Activated CD4-positive, alpha-beta T cell treated with anti-CD3 and anti-CD28 coated beads, Interleukin-2, amount 10 ng/mL, durations not matched to agents 7 days and 5 days (primary cell): ENCODE data around the gene CLNK. TPM values are rescaled to one million over a fixed set of nuclear protein-coding genes. Genes with fewer than 3 reads are reported as not detected.

Experiments
- CTCF ChIA-PET: fragments of 350-600 bp; sonication (Branson Sonifier 250); formaldehyde crosslinking; loops from one replicate; lab custom pipeline; 2021; ENCODE audit warnings: antibody characterized with exemption; lab: Charles Lee
- POLR2A ChIA-PET: fragments of 350-600 bp; sonication (Branson Sonifier 250); formaldehyde crosslinking; loops from one replicate; lab custom pipeline; 2021; ENCODE audit warnings: antibody characterized with exemption; lab: Charles Lee
- DNase-seq: peaks from one replicate; pipeline ENCODE4 v3.0.0-alpha.2; 2020
- H3K27ac Mint-ChIP-seq: one replicate; pipeline ENCODE4 v1.8.0; 2021; ENCODE audit warnings: mild to moderate bottlenecking, moderate library complexity, mixed read lengths
- H3K27me3 Mint-ChIP-seq: one replicate; pipeline ENCODE4 v1.8.0; 2021; ENCODE audit warnings: mixed read lengths
- H3K36me3 Mint-ChIP-seq: one replicate; pipeline ENCODE4 v1.8.0; 2021; ENCODE audit warnings: low read depth, mixed read lengths
- H3K4me1 Mint-ChIP-seq: one replicate; pipeline ENCODE4 v1.8.0; 2021; ENCODE audit warnings: mixed read lengths
- H3K4me3 Mint-ChIP-seq: one replicate; pipeline ENCODE4 v1.8.0; 2021; ENCODE audit warnings: mild to moderate bottlenecking, moderate library complexity, mixed read lengths
- H3K9me3 Mint-ChIP-seq: one replicate; pipeline ENCODE4 v1.8.0; 2021; ENCODE audit warnings: mixed read lengths
- total RNA-seq, 2 experiments: library from RNA; stranded (reverse); gene quantifications; one replicate each; pipeline ENCODE4 v1.2.3, GENCODE V29; 2021

Gene CLNK
- total RNA-seq, 2 experiments from 2014 or later: not detected

- Mint-ChIP-seq H3K27me3 (no peaks in the 10 kb centered on the region), H3K4me1 (peaks cover 2% of the 10 kb centered on the region), H3K9me3 (peaks cover 26% of the 10 kb centered on the region), H3K4me3 (no peak overlapping the region), H3K27ac (no peak overlapping the region), H3K36me3 (peaks cover 10% of the 10 kb centered on the region)
- no peak for DNase-seq
- ChIA-PET POLR2A (no interaction called here), CTCF (no interaction called here)
Measured at GRCh38 chr4:10438924-10439323, 245.6 kb downstream of the CLNK start.

DNA sequence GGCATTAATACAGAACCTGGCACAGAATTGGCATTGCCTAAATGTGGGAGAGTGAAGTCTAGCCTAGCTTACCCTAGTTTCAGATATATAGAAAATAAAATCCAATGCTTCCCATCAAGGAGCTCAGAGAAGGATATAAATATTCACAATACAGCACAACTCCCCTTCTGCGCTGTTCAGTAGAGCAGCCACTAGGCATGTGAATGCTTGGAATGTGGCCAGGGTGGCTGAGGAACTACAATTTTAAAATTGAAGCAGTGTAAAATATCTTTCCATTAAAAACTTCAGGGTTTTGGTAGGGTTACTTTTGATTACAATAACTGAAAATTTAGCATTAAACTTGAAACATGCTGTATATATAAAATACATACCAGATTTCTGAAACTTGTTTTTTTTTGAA is 246.8 kb downstream of the CLNK start:
- ChIA-PET CTCF (interaction anchor here (1.4 kb wide), 1 partner anchor 51 kb away, joined by 3 read pairs; no protein-coding TSS in a partner anchor), POLR2A (no interaction called here)
- Mint-ChIP-seq H3K9me3 (peaks cover 16% of the 10 kb centered on the region), H3K27me3 (no peaks in the 10 kb centered on the region), H3K4me1 (peaks cover 2% of the 10 kb centered on the region), H3K27ac (no peak overlapping the region), H3K36me3 (peaks cover 3% of the 10 kb centered on the region), H3K4me3 (no peak overlapping the region)
- DNase-seq: no peak

Other genes starting within 250 kb of the CLNK start
- 10 to 100 TPM; 16.9 to 19.6 TPM for gene ZNF518B, start 227.3 kb downstream of the CLNK start, total RNA-seq